Measurements from ENCODE around the gene MTAP.

The MTAP gene

GRCh38 chr9:21802418-21803000 is at the start of gene MTAP:
Gene MTAP (plus strand): TSS chr9:21802636. CDS start chr9:21802749, 113 bp downstream.
- DNase-seq (ENCODE audit: low spot score): peak; percentile 63

- DNase-seq (ENCODE audit: low spot score): no peak
Observed at GRCh38 chr9:21753523-21753922, 48.9 kb upstream of the MTAP start.

GRCh38 chr9:21754741-21755140 is 47.7 kb upstream of the MTAP start:
- DNase-seq (ENCODE audit: low spot score): no peak

- no peak for DNase-seq (ENCODE audit: low spot score)
Observed at GRCh38 chr9:21758540-21758939, 43.9 kb upstream of the MTAP start.

DNA sequence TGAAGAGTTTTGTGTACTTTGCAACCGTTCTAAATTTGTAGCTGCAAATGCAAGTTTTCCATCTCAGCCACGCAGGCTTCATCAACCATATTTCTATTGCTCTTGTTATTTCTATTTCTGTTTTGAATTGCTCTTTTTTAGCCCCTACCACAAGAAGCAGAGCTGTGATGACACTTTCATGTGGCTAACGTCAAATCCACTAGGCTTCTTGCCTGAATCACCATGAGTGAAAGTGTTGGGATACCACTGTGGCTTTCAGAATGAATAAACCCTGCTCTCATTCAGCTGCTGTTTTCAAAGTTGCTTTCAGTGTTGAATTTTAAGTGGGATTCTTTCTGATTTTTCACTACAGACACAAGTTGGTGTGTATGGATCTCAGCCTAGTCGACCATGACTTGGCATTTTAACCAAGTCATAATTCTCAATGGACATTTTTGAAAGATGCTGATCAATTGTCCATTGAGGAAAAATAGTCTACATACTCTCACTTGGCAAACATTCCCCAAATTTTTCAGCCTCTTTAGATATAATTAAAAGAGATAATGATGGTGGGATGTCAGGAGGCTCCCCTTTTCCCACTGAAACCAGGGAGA is 41.0 kb upstream of the MTAP start:
- DNase-seq (ENCODE audit: low spot score): no peak

DNA sequence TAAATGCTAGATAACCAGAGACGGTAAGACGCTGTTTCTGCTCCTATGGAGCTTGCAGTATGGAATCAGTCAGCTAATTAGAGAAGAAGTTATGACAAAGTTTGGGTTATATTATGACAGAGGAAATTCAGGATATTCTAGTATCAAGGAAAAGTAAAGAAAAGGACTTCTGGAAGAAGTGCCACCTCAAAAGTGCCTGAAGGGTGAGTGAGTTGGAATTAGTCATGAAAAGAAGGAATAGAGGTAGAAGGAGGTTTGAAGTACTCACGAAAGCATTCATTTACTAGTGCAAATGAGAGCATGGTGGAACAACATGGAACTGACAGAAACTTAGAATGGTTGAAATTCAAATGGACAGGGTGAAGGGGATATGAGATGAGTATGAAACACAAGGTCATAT is 40.4 kb upstream of the MTAP start:
- DNase-seq (ENCODE audit: low spot score): no peak

DNA sequence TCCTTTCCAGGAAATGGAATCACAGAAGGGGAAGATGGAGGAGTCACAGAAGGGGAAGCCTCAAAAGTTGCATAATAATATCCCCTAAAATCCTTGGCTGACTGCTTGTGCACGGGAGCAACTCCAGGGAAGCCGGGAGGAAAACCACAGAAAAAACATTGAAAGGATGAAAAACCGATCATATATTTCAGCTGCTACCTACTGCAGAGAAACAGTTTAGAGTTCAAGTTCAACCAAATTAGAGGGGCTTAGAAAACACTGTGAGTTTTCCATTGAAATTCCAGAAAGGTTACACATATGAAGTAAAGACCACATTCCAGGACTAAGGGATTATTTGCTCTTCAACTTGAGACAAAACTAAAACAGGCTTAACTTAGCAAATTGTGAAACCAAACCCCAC is 37.6 kb upstream of the MTAP start:
- DNase-seq (ENCODE audit: low spot score): no peak

DNA sequence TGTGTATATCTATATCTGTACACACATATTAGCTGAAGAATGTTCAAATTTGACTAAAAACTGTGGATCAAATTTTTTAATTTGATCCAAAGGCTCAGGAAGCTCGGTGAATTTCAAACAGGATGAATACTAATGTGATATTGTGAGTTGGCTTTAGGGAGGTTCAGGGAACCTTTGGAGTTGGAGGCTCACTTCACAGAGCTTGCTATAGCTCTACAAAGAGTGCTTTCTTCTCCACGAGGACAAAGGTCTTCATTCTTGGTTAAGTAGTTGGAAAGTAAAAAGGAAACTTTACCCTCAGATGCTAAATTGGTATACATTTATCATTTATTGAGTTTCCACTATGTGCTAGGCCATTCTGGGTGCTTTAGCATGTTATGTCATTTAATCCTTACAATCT is 36.3 kb upstream of the MTAP start:
- no peak for DNase-seq (ENCODE audit: low spot score)

GRCh38 chr9:21770871-21771560 is 31.4 kb upstream of the MTAP start:
- no peak for DNase-seq (ENCODE audit: low spot score)

- no peak for DNase-seq (ENCODE audit: low spot score)
Observed at GRCh38 chr9:21777701-21778100, 24.7 kb upstream of the MTAP start.

- no peak for DNase-seq (ENCODE audit: low spot score)
Observed at GRCh38 chr9:21778304-21778703, 24.1 kb upstream of the MTAP start.

DNA sequence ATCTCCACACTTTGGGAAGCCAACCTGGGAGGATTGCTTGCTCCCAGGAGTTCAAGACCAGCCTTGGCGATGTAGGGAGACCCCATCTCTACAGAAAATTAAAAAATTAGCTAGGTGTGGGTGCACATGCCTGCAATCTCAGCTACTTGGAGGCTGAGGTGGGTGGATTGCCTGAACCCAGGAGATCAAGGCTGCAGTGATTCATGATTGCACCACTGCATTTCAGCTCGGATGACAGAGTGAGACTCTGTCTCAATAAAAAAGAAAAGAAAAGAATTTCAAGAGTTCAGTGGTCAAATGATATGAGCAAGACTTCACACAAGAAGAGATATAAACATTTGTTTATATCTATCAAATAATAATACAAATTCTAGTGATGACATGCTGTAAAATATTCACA is 23.0 kb upstream of the MTAP start:
- no peak for DNase-seq (ENCODE audit: low spot score)

GRCh38 chr9:21781656-21782055 is 20.8 kb upstream of the MTAP start:
- DNase-seq (ENCODE audit: low spot score): no peak

- no peak for DNase-seq (ENCODE audit: low spot score)
Observed at GRCh38 chr9:21782205-21782604, 20.2 kb upstream of the MTAP start.

DNA sequence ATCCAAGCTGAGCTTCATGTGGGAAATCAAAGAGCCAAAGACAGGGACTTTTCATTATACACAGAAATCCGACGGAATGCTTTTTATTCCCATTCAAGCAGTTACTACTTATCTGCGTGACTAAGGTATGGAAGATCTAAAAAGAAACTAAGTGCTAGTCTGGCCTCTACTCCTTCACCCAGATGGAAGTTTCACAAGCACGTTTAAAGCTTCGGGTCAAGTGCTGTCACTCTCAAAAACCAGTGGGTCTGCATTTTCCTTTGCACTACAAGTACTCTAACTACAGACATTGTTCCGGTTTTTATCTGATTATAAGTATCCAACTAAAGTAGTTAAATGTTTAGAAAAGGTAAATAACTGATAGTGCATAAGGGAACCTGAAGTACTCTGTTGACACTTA is 13.7 kb upstream of the MTAP start:
- DNase-seq (ENCODE audit: low spot score): no peak

DNA sequence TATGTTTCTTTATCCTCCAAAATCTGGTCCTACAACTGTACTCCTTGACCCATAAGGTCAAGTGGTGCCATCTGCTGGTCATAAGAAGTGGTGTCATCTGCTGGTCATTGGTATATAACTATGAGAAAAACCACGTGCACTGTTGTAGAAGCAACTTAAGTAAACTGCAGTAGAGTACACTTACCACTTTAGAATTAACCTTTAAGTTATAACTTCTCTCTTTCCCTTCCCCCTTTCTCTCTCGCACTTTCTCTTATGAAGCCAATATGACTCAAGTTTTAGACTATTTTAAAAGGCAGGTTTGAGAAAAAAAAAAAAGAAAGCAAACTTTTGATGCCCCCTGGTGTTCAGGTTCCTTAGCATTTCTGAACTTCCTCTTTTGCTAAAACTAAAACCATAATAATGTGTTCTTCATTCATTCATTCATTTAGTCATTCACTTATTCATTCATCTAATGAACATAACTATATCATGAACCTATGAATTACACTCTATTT is 12.8 kb upstream of the MTAP start:
- DNase-seq (ENCODE audit: low spot score): peak; percentile 74

GRCh38 chr9:21795483-21795882 is 7.0 kb upstream of the MTAP start:
- DNase-seq (ENCODE audit: low spot score): no peak

- no peak for DNase-seq (ENCODE audit: low spot score)
Observed at GRCh38 chr9:21796768-21797167, 5.7 kb upstream of the MTAP start.

DNA sequence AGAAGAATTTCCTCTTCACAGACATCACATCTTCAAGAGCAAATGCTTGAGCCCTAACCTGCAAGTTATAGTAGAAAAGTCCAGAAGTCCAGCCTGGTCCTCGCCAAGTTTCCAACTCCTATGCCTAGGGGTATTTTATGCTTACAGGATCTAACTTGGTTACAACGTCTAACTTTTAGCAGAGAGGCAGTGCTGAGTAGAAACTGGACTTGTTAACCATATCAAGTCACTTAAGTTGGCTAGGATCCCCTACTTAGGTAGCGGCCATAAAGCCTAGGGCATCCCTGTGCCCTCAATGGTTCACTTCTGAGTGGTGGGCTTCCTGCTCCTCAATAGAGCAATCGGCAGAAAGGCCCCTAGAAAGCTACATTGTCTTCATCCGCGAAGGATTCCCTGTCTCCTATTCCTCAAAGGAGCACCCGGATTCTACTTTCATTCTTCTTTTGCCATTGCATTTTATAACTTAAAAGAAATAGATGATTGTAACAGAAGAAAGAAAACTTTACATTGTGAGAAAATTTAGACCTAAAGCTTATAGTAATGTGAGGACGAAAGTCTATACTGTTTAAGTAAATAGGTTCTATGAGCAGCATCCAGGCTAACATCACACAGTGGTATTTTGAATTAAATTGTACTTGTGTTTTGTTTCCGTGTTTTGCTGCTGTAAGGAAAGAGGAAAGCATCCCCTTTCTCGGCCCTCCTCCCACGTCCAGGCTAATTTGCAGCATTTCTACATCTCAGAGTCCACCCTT is 1.3 kb upstream of the MTAP start:
- DNase-seq (ENCODE audit: low spot score): no peak

DNA sequence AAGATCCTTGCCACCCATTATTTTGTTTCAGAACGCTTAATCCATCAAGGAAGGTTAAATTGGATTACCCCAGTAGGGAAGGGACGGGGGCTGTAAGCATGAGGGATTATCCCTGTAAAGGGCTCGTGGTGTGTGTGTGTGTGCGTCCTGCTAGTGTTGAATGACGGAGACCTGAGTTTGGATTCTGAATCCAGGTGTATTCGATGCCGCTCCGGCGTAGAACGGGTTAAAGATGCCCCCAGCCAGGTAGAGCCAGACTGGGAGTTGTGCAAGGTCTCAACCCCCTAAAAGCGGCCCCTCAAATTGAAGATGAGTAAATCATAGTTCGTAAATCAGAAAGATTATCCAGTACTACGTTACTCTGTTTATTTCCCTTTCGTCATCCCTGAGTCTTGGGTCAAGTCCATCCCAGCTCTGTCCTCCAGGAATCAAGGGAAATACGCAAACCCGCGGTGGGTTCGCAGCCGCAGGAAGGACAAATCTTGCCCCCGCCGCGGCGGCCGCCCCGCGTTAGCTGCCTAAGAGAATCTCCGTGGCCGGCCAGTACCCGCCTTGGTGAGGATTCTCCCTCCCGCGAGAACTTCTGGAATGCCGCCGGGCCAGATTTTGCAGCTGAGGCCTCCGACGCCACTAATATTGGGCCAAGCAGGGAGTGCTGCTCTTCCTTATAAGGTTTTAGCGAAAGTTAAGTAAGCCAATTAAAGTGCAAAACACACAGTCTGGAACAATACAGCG is 586 bp upstream of the MTAP start:
- DNase-seq (ENCODE audit: low spot score): no peak

- DNase-seq (ENCODE audit: low spot score): no peak
Observed at GRCh38 chr9:21803649-21804048, 1.2 kb downstream of the MTAP start.

DNA sequence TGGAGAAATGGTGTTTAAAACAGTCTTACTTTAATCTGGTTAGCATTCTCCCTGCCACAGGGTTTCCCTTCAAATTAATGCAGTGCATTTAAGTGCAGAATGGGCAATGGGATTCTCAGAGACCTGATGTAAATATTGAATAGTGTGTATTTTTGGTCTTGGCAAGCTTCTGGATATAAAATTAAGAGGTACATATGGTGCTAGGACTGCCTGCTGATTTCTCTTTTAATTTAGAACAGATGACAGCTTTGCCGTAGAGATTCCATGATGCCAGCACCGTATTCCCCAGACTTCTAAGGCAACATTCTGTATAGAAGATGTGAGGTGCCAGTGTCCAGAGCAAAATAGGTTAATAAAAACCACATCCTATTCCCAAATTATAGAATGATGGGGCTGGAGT is 1.9 kb downstream of the MTAP start:
- DNase-seq (ENCODE audit: low spot score): no peak
